ENCODE results near the gene ATG101. TPM values are rescaled to one million over a fixed set of nuclear protein-coding genes. Genes with fewer than 3 reads are reported as not detected.
A peak's percentile ranks its signal among the peaks of the same experiment; 100 is the strongest.

The ATG101 gene
- total and polyA plus RNA-seq, 9 of the 15 experiments (the other 6 are each of a cell fraction or from before 2014, with no cell fraction given): 2.9 to 52.4 (median 29.7) TPM

DNA sequence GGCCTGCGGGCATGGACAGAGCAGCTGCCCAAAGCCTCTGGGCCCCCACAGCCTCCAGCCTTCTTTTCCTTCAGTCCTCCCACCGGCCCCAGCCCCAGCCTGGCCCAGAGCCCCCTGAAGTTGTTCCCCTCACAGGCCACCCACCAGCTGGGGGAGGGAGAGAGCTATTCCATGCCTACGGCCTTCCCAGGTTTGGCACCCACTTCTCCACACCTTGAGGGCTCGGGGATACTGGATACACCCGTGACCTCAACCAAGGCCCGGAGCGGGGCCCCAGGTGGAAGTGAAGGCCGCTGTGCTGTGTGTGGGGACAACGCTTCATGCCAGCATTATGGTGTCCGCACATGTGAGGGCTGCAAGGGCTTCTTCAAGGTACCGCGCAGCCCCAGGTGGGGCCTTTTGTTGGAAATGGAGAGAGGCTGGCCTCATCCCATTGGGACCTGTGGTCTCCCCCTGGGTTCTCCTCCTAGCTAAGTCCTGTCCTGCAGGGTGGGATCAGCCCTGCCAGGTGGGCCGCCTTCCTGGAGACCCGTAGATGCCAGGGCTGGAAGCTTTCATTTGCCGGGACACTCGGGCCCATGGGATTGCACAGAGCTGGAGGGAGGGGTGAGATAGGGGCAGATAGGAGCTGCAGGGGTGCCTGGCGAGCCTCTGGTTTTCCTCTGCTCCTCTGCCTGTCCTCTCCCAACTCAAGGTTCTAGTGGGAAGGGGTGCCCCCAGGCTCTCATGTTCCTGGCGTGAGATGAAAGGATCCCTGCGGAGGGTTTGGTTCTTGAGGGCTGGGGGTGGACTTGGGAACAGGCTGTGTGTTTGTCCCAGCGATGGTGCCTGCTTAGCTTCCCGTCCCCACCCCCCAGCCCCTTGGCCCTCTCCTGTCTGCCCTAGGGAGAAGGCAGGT, 14.7 kb upstream of the ATG101 start (continued):
- TF ChIP-seq, protein P1, sequence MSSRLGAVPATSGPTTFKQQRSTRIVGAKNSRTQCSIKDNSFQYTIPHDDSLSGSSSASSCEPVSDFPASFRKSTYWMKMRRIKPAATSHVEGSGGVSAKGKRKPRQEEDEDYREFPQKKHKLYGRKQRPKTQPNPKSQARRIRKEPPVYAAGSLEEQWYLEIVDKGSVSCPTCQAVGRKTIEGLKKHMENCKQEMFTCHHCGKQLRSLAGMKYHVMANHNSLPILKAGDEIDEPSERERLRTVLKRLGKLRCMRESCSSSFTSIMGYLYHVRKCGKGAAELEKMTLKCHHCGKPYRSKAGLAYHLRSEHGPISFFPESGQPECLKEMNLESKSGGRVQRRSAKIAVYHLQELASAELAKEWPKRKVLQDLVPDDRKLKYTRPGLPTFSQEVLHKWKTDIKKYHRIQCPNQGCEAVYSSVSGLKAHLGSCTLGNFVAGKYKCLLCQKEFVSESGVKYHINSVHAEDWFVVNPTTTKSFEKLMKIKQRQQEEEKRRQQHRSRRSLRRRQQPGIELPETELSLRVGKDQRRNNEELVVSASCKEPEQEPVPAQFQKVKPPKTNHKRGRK (tag; IDR thresholded peaks at IDR 0.05): no peak
- TF ChIP-seq MED1 (CRISPR knock-in tag; IDR thresholded peaks at IDR 0.05; ENCODE audit: borderline replicate concordance): no peak

DNA sequence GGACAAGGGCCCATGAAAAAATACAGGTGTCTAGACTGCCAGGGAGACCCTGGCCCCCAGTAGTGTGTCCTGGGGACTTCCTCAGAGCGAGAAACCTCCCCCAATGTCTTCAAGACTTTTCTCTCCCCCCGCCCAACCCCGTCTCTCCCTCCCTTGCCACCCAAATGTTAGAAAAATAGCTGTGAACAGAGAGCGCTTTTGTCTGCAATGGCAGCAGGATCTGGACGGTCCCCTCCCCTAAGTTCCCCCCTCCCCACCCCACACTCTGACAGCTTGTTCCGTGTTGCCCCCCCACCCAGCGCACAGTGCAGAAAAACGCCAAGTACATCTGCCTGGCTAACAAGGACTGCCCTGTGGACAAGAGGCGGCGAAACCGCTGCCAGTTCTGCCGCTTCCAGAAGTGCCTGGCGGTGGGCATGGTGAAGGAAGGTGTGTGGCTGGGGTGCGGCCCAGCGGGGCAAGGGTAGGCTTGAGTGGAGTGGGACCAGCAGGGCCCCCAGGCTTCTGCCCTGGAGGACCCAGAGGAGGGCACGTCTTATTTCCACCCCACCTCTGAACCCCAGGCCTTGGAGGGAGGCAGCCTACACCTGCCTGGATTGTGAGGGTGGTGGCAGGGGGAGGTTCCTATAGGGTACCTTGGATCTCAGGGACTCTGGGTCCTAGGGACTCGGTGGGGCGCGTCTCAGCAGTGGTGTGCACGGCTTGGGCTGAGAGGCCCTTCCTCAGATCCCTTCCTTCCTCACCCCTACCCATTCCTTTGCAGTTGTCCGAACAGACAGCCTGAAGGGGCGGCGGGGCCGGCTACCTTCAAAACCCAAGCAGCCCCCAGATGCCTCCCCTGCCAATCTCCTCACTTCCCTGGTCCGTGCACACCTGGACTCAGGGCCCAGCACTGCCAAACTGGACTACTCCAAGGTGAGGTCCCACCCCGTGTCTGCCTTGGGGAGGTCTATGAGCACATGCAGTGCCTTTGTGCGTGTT, 13.8 kb upstream of the ATG101 start:
- H3K9me3 ChIP-seq (replicated peaks; ENCODE audit: control insufficient read depth, insufficient read depth, low read depth, low read length): no peaks in the 10 kb centered on the region
- no TSS peak for BruUV-seq (replicated peaks)
- H3K27me3 ChIP-seq (ENCODE audit: control insufficient read depth in 2 of 2, insufficient read depth in 2 of 2, low read length in 2 of 2): peaks cover 0 to 16% of the 10 kb centered on the region in 2 experiments; a peak in 3 of 5 replicates
- H3K4me2 ChIP-seq (ENCODE audit: insufficient read depth, low read length): no peak overlapping the region
- H4K20me1 ChIP-seq (replicated peaks; ENCODE audit: control insufficient read depth, insufficient read depth, low read length): peaks cover 6% of the 10 kb centered on the region; the same call in 1 of the 2 replicates
- WGBS (ENCODE audit: insufficient coverage, low coverage, missing lambda C conversion rate): 38% methylated on average over 22 of the region's 27 CpGs
- no peak overlapping the region for H2AFZ ChIP-seq (ENCODE audit: low read depth, low read length)
- no peak overlapping the region for H3K27ac ChIP-seq (ENCODE audit: extremely low read depth, low read depth, low read length)
- intact Hi-C loops (cut with micrococcal nuclease) (no loop called here), in situ Hi-C loops (cut with MboI) (no loop called here)
- no peaks in the 10 kb centered on the region for H3K79me2 ChIP-seq (ENCODE audit: control insufficient read depth, insufficient read depth, low read length)
- H3K36me3 ChIP-seq (ENCODE audit: control insufficient read depth, insufficient read depth, low read length): no peaks in the 10 kb centered on the region
- ATAC-seq: no peak
- POLR2A ChIA-PET: interaction anchor here (1.0 to 1.5 kb wide), 3 partner anchors 12 to 19 kb away, joined by 4 read pairs; no protein-coding TSS in a partner anchor
- no peak for FAIRE-seq
- no peak overlapping the region for H3K4me3 ChIP-seq
- DNase-seq (ENCODE audit: extremely low read depth in 1 of 4, low spot score in 3 of 4): no peak
- CTCF ChIA-PET (ENCODE audit: low intra/inter-chr PET ratio): no interaction called here
- no peaks in the 10 kb centered on the region for H3K9me1 ChIP-seq (ENCODE audit: control insufficient read depth, insufficient read depth, low read length)
- TF ChIP-seq, protein P2, sequence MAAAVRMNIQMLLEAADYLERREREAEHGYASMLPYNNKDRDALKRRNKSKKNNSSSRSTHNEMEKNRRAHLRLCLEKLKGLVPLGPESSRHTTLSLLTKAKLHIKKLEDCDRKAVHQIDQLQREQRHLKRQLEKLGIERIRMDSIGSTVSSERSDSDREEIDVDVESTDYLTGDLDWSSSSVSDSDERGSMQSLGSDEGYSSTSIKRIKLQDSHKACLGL (CRISPR knock-in tag; IDR thresholded peaks at IDR 0.05; ENCODE audit: borderline replicate concordance, poor library complexity, severe bottlenecking): no peak
- TF ChIP-seq CHD4 (IDR thresholded peaks at IDR 0.05; ENCODE audit: insufficient read depth, insufficient replicate concordance, low read depth, low read length, poor library complexity, severe bottlenecking): no peak
- H3K9ac ChIP-seq (ENCODE audit: insufficient read depth in 1 of 2, low read depth in 2 of 2, low read length in 2 of 2): 0 out of 4 replicates have a peak overlapping the region, but pooled peaks of 1 of the 2 experiments have one; percentile 2
- peaks cover 14 to 30% of the 10 kb centered on the region in 2 experiments; a peak in 4 of 5 replicates for H3K4me1 ChIP-seq (replicated peaks in 1 of 2; ENCODE audit: control insufficient read depth in 2 of 2, insufficient read depth in 2 of 2, low read length in 2 of 2)

Data from K562 (cell line).